Immature natural killer cell (primary cell): ENCODE measurements around the gene OR5F1. TPM values are rescaled to one million over a fixed set of nuclear protein-coding genes. Genes with fewer than 3 reads are reported as not detected.

Experiments used
- DNase-seq, 3 donors: peaks; one replicate each; pipeline ENCODE4 v3.0.0; 2022; ENCODE audit warnings: mixed read lengths in 1 of 3
- H3K27ac Mint-ChIP-seq, 6 donors: one replicate each; pipeline ENCODE4 v1.8.0; 2020; ENCODE audit warnings: mixed read lengths in 6 of 6, mild to moderate bottlenecking in 5 of 6, inconsistent platforms in 4 of 6, moderate library complexity in 3 of 6
- H3K27me3 Mint-ChIP-seq, 3 donors: one replicate each; pipeline ENCODE4 v1.8.0; 2020 to 2021; ENCODE audit warnings: low read depth in 3 of 3, mild to moderate bottlenecking in 3 of 3, mixed read lengths in 3 of 3, moderate library complexity in 3 of 3, inconsistent platforms in 1 of 3
- H3K36me3 Mint-ChIP-seq, 3 donors: one replicate each; pipeline ENCODE4 v1.8.0; 2020; ENCODE audit warnings: mixed read lengths in 3 of 3, inconsistent platforms in 2 of 3, mild to moderate bottlenecking in 2 of 3
- H3K4me1 Mint-ChIP-seq, 2 donors: one replicate each; pipeline ENCODE4 v1.8.0; 2020; ENCODE audit warnings: inconsistent platforms in 2 of 2, mild to moderate bottlenecking in 2 of 2, mixed read lengths in 2 of 2, moderate library complexity in 1 of 2
- H3K4me3 Mint-ChIP-seq, 5 donors: one replicate each; pipeline ENCODE4 v1.8.0; 2020; ENCODE audit warnings: mild to moderate bottlenecking in 5 of 5, mixed read lengths in 5 of 5, inconsistent platforms in 3 of 5, moderate library complexity in 3 of 5
- H3K9me3 Mint-ChIP-seq, 6 donors: one replicate each; pipeline ENCODE4 v1.8.0; 2020; ENCODE audit warnings: mild to moderate bottlenecking in 6 of 6, mixed read lengths in 6 of 6, inconsistent platforms in 4 of 6, moderate library complexity in 3 of 6
- polyA plus RNA-seq, 3 donors: library from polyadenylated mRNA; unstranded; fragments of 300-500 nt; fragmentation: Illumina TruSeq; gene quantifications; one replicate each; pipeline ENCODE4 v1.2.3, GENCODE V29; 2021

OR5F1 gene
- not detected for polyA plus RNA-seq

DNA sequence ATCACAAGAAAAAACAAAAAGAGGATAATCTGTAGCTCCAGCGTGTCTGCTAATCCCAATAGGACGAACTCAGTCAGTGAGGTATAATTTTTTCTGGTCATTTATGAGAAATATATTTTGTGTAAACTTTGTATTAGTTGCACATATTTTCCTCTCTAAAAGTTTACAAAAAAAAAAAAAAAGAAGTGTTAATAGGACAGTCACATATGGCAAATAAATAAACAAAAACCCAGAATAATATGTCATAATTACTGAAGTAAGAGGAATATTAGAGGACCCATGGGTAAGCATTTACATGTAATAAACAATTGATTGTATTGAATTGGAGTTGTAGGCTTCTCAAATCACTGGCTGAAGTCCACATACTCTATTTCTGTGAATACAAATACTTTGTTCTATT lies at the start of gene OR5F1:
TSS of gene OR5F1 (minus strand) at position 101 of the 400 bp plus-strand sequence. CDS start at position 101, 0 bp downstream.
- no peaks in the 10 kb centered on the region for H3K4me1 Mint-ChIP-seq
- peaks cover 11 to 36% (median 26%) of the 10 kb centered on the region in 6 donors for H3K9me3 Mint-ChIP-seq
- peaks cover 0 to 2% (median 0%) of the 10 kb centered on the region in 3 donors for H3K27me3 Mint-ChIP-seq
- DNase-seq = no peak
- H3K27ac Mint-ChIP-seq = no peak within 1 kb of the TSS
- H3K36me3 Mint-ChIP-seq = no peaks in the 10 kb centered on the region
- H3K4me3 Mint-ChIP-seq = no peak within 1 kb of the TSS

DNA sequence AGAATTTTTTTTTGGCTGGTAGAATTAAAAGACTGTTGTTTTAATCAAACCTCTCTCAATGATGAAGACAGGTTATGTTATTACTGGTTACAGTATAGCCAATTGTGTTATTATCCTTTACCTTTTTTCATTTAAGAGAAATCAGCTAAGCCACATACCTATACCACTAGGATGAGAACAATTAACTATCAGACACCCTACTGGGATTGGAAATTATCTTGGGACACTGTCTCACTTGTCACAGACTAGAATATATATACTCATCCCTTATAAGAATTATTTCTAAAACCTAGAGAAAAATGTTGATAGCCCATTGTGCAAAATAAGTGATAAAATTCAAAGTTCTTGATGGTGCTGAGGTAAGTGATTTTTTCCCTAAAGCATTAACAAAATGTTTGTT lies 32.9 kb upstream of the OR5F1 start, which contains the start of gene OR5AS1:
TSS of gene OR5AS1 (plus strand) at position 301 of the 400 bp plus-strand sequence. CDS start 2,765 bp downstream, outside the sequence.
- Mint-ChIP-seq H3K27ac (no peak within 1 kb of the TSS), H3K9me3 (peaks cover 0 to 42% (median 28%) of the 10 kb centered on the region in 6 donors), H3K36me3 (no peaks in the 10 kb centered on the region), H3K27me3 (peaks cover 0 to 4% (median 0%) of the 10 kb centered on the region in 3 donors), H3K4me1 (no peaks in the 10 kb centered on the region), H3K4me3 (no peak within 1 kb of the TSS)
- no peak for DNase-seq

DNA sequence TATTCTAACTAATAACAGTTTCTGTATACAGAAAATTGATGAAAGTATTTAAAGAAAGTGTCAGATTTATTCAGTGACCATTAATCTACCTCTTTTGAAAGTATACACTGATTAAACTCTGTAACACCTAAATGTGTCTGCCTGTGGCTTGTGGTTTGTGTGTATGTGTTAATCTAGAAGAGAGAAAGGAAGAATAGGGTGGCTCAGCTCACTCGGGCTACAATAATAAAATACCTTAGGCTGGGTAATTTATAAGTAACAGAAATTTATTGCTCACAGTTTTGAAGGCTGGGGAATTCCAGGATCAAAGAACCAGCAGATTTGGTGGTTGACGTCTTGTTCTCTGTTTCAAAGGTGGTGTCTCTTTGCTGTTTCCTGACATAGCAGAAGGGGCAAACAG lies 19.4 kb upstream of the OR5F1 start:
- DNase-seq = no peak
- no peaks in the 10 kb centered on the region for H3K27me3 Mint-ChIP-seq
- H3K9me3 Mint-ChIP-seq = peaks cover 15 to 53% (median 35%) of the 10 kb centered on the region in 6 donors
- H3K4me1 Mint-ChIP-seq = no peaks in the 10 kb centered on the region
- no peak overlapping the region for H3K27ac Mint-ChIP-seq
- peaks cover 0 to 4% (median 0%) of the 10 kb centered on the region in 3 donors for H3K36me3 Mint-ChIP-seq
- no peak overlapping the region for H3K4me3 Mint-ChIP-seq

- DNase-seq = no peak
- Mint-ChIP-seq H3K9me3 (peaks cover 5 to 53% (median 32%) of the 10 kb centered on the region in 6 donors), H3K27ac (no peak overlapping the region), H3K4me3 (no peak overlapping the region), H3K36me3 (no peaks in the 10 kb centered on the region), H3K27me3 (no peaks in the 10 kb centered on the region), H3K4me1 (no peaks in the 10 kb centered on the region)
Measured at GRCh38 chr11:56010716-56011115, 16.3 kb upstream of the OR5F1 start.

DNA sequence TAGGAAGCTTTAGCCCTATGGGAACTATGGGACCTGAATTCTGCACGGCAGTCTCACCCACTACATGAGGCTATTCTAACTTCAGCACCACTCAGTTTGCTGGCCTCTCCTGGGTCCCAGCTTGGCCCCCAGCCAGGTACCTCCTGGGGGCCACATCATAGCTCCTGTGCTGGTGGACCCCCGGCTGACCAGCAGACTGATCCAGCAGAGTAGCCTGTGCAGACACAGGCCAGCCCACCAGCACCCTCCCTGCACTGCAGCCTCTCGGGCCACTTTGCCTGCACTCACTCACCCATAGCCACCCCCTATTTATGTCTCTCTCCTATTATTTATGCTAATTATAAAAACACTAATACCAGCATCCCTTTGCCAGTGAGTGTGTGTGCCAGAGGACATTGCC lies 23.5 kb downstream of the OR5F1 start:
- H3K4me1 Mint-ChIP-seq = no peaks in the 10 kb centered on the region
- H3K27me3 Mint-ChIP-seq = no peaks in the 10 kb centered on the region
- peaks cover 0 to 45% (median 27%) of the 10 kb centered on the region in 6 donors for H3K9me3 Mint-ChIP-seq
- H3K36me3 Mint-ChIP-seq = no peaks in the 10 kb centered on the region
- H3K27ac Mint-ChIP-seq = no peak overlapping the region
- no peak overlapping the region for H3K4me3 Mint-ChIP-seq
- DNase-seq = no peak

GRCh38 chr11:55969845-55970244 lies 24.6 kb downstream of the OR5F1 start, which contains the start of gene OR10AG1:
TSS of gene OR10AG1 (minus strand) at chr11:55969945. CDS start at chr11:55969907, 38 bp downstream.
- Mint-ChIP-seq H3K4me3 (no peak within 1 kb of the TSS), H3K27me3 (no peaks in the 10 kb centered on the region), H3K4me1 (no peaks in the 10 kb centered on the region), H3K36me3 (no peaks in the 10 kb centered on the region), H3K9me3 (peaks cover 0 to 45% (median 26%) of the 10 kb centered on the region in 6 donors), H3K27ac (no peak within 1 kb of the TSS)
- no peak for DNase-seq

- no peaks in the 10 kb centered on the region for H3K27me3 Mint-ChIP-seq
- no peak overlapping the region for H3K27ac Mint-ChIP-seq
- DNase-seq = no peak
- no peaks in the 10 kb centered on the region for H3K36me3 Mint-ChIP-seq
- peaks cover under 1 to 51% (median 25%) of the 10 kb centered on the region in 6 donors for H3K9me3 Mint-ChIP-seq
- H3K4me1 Mint-ChIP-seq = no peaks in the 10 kb centered on the region
- no peak overlapping the region for H3K4me3 Mint-ChIP-seq
Measured at GRCh38 chr11:55967914-55968313, 26.5 kb downstream of the OR5F1 start.

DNA sequence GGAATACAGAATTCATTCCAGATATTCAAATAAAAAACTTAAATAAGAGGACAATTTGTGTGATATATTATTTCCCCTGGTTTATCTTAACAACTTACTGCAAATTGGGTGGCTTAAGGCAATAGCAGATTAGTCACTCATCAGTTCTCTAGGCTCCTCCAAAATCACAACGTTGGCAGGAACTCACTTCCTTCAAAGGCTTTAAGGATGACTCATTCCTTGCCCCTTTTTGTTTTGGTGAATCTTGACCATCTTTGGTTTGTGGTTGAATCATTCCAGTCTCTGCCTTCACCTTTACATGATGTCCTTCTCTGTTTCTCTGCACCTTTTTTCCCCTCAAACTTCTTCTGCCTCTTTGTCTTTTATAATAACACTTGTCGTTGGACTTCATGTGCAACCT lies 28.0 kb downstream of the OR5F1 start:
- H3K4me1 Mint-ChIP-seq = no peaks in the 10 kb centered on the region
- DNase-seq = no peak
- H3K4me3 Mint-ChIP-seq = no peak overlapping the region
- H3K27me3 Mint-ChIP-seq = no peaks in the 10 kb centered on the region
- no peaks in the 10 kb centered on the region for H3K36me3 Mint-ChIP-seq
- no peak overlapping the region for H3K27ac Mint-ChIP-seq
- H3K9me3 Mint-ChIP-seq = peaks cover 3 to 52% (median 30%) of the 10 kb centered on the region in 6 donors

DNA sequence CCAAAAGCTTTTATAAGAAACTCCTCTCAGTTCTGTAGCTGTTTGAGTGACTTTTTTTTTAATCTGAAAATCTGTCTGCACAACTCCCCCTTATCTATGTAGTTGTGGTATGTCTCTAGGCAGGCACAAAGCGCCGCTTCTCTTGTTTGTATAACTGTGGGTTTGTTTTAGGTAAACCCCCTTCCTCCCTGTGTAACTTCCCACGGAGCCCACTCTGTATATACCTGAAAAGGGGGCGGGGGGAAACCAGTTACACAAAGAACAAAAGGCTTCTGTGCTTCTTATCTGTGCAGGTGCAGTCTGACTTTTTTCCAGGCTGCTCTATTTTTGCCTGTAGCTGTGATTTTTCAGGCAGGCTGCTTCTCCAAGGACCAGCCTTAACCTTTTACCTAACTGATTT lies 37.9 kb downstream of the OR5F1 start:
- peaks cover 0 to 3% (median 0%) of the 10 kb centered on the region in 3 donors for H3K27me3 Mint-ChIP-seq
- no peak overlapping the region for H3K27ac Mint-ChIP-seq
- H3K9me3 Mint-ChIP-seq = peaks cover 1 to 33% (median 8%) of the 10 kb centered on the region in 6 donors
- no peak overlapping the region for H3K4me3 Mint-ChIP-seq
- H3K4me1 Mint-ChIP-seq = no peaks in the 10 kb centered on the region
- H3K36me3 Mint-ChIP-seq = no peaks in the 10 kb centered on the region
- DNase-seq = no peak

DNA sequence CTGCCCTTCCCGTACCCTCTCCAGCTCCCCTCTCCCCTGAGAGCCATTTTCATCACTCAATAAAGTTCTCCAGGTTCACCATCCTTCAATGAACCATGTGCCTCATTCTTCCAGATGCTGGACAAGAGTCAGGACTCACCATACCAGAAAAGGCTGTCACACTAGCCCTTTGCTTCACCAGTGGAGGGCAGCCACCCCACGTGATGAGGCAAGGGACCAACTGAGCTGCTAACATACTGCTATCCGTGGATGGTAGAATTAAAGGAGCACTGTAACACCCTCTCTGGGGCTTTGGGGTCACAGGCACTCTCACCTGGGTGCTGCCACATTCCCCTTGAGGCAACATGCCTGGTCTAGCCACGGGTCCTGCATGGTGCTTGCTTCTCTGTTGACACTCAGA lies 45.1 kb downstream of the OR5F1 start:
- Mint-ChIP-seq H3K4me3 (no peak overlapping the region), H3K27me3 (no peaks in the 10 kb centered on the region), H3K36me3 (no peaks in the 10 kb centered on the region), H3K27ac (no peak overlapping the region), H3K4me1 (no peaks in the 10 kb centered on the region), H3K9me3 (peaks cover 4 to 35% (median 13%) of the 10 kb centered on the region in 6 donors)
- DNase-seq = no peak

Other genes starting within 250 kb of the OR5F1 start
- not detected for gene OR5D13, start 221.2 kb downstream of the OR5F1 start, polyA plus RNA-seq
- not detected for gene OR5D14, start 199.1 kb downstream of the OR5F1 start, polyA plus RNA-seq
- gene OR5L1, start 183.3 kb downstream of the OR5F1 start, polyA plus RNA-seq = not detected
- gene OR5D18, start 175.0 kb downstream of the OR5F1 start, polyA plus RNA-seq = not detected
- gene OR5L2, start 167.4 kb downstream of the OR5F1 start, polyA plus RNA-seq = not detected
- not detected for gene OR5D16, start 155.9 kb downstream of the OR5F1 start, polyA plus RNA-seq
- not detected for gene TRIM51, start 111.3 kb downstream of the OR5F1 start, polyA plus RNA-seq
- gene OR5W2, start 80.0 kb downstream of the OR5F1 start, polyA plus RNA-seq = not detected
- not detected for gene OR5I1, start 58.2 kb downstream of the OR5F1 start, polyA plus RNA-seq
- gene OR10AG1, start 24.7 kb downstream of the OR5F1 start, polyA plus RNA-seq = not detected
- gene OR5AS1, start 33.0 kb upstream of the OR5F1 start, polyA plus RNA-seq = not detected
- gene OR8I2, start 98.7 kb upstream of the OR5F1 start, polyA plus RNA-seq = not detected
- not detected for gene OR8H2, start 109.1 kb upstream of the OR5F1 start, polyA plus RNA-seq
- gene OR8H3, start 127.7 kb upstream of the OR5F1 start, polyA plus RNA-seq = not detected
- not detected for gene OR8J3, start 145.6 kb upstream of the OR5F1 start, polyA plus RNA-seq
- not detected for gene OR8K5, start 165.7 kb upstream of the OR5F1 start, polyA plus RNA-seq
- not detected for gene OR5J2, start 182.0 kb upstream of the OR5F1 start, polyA plus RNA-seq
- gene OR5T2, start 239.6 kb upstream of the OR5F1 start, polyA plus RNA-seq = not detected